ENCODE measurements around the gene IFT52.
"Not testable (repeated sequence)": the region's sequence is repeated elsewhere in the genome, so short reads cannot be mapped to it uniquely, and the experiment has no call there.

Gene IFT52

DNA sequence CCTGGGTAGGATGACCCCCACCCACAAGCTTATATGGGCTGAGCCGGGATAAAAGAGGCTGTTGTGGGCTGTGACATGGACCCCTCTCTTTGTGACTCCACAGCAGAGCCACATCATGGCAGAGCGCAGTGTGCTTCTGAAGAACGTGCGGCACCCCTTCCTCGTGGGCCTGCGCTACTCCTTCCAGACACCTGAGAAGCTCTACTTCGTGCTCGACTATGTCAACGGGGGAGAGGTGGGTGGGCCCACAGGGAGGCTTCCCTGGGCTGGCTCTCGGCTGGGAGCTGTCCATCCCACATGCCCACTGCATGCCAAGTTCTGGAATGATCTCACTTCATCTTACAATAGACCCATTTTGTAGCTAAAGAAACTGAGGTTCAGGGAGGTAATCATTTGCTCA, 21.5 kb upstream of the IFT52 start:
- no peak for DNase-seq

DNA sequence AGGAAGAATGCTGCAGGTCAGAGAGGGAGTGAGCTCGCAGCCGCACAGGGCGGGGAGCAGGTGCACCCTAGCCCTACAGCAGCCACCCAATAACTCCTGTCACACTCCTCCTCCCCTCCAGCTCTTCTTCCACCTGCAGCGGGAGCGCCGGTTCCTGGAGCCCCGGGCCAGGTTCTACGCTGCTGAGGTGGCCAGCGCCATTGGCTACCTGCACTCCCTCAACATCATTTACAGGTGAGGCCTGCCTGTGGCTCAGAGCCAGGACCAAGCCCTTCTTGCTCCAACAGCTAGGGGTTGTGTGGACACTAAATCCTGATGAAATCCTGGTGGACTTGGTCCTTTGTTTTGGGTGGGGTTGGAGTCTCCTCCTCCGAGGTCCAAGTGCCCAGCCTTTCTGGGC, 20.2 kb upstream of the IFT52 start:
- no peak for DNase-seq

DNA sequence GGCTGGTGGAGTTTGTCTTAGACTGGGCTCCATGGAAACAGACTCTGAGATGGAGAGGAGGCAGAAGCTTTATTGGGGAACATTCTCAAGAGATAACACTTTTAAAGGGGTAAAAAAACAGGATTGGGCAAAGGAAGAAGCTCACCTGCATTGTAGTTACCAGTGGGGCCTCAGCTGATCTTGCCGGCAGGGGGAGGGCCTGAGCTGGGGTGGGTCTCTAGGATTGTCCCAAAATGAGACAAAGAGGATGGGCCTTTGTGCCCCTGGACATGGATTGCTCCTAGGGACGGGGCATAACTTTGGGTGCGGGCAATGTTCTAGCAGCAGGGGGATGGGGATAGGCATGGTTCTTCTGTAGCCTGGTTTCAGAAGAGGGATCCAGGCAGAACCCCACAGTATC, 19.4 kb upstream of the IFT52 start:
- no peak for DNase-seq

DNA sequence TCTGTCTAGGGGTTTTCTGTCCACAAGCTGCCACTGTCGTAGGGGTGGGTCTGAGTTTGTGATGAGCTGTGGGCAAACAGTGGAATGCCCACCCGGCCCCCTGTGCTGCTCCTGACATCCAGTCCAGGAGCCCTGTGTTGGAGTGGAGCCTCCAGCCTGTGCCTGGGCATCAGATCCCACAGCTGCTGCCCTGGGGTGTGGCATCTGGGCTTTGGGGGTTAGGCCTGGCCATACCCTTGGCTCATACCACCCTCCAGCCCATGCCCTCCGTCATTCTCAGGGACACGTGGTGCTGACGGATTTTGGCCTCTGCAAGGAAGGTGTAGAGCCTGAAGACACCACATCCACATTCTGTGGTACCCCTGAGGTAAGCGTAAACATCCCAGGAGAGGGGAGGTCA, 19.0 kb upstream of the IFT52 start:
- DNase-seq: no peak

DNA sequence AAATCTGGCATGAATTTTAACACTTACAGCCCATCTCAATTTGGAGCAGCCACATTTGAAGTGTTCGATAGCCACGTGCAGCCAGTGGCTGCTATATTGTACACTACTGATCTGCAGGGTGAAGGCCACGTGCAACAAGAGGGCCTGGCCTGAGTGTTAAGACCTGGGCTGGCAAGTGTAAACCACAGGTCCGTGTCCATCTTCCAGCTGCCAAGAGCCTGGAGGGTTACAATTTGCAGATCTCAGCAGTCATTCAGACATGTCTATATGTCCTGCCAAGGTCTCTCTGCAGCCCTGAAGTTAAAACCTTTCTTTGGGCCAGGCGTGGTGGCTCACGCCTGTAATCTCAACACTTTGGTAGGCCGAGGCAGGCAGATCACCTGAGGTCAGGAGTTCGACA, 17.8 kb upstream of the IFT52 start:
- DNase-seq: no peak

DNA sequence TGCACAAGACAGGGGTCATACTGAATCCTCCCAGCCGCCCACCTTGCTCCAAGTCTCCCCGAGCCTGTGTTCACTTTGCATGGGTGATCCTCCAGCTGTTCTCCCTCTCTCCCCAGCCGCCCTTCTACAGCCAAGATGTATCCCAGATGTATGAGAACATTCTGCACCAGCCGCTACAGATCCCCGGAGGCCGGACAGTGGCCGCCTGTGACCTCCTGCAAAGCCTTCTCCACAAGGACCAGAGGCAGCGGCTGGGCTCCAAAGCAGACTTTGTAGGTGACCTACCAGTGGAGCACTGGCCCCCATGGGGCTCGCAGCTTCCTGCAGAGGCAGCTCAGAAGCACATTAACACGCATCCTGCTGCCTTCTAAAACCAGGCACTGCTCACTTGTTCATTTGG, 14.6 kb upstream of the IFT52 start:
- no peak for DNase-seq

DNA sequence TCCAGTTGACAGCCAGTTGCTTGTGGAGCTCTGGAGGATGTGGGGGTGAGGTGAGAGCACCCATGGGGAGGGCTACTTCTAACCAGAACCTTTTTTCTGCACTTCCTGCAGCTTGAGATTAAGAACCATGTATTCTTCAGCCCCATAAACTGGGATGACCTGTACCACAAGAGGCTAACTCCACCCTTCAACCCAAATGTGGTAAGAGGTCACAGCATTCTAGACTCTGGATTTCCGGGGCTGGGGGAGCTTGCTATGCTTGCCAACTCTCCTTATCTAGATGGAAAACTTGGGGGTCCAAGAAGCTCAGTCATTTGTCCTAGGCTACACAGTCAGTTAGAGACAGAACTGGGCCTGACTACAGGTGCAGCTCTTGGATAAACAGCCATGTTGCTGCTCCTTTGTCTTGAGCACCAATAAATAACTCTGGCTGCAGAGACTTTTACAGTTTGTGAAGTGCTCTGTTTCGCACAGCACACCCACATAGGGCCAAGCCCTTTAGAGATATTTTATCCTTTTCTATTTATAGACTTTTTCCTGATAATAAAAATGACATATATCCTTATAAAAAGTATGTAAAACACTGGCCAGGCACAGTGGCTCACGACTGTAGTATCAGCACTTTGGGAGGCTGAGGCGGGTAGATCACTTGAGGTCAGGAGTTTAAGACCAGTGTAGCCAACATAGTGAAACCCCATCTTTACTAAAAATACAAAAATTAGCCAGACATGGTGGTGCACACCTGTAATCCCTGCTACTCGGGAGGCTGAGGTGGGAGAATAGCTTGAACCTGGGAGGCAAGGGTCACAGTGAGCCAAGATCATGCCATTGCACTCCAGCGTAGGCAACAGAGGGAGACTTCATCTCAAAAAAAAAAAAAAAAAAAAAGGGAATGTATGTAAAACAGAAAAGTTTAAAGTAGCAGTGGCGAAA, 10.6 kb upstream of the IFT52 start:
- no peak for DNase-seq

DNA sequence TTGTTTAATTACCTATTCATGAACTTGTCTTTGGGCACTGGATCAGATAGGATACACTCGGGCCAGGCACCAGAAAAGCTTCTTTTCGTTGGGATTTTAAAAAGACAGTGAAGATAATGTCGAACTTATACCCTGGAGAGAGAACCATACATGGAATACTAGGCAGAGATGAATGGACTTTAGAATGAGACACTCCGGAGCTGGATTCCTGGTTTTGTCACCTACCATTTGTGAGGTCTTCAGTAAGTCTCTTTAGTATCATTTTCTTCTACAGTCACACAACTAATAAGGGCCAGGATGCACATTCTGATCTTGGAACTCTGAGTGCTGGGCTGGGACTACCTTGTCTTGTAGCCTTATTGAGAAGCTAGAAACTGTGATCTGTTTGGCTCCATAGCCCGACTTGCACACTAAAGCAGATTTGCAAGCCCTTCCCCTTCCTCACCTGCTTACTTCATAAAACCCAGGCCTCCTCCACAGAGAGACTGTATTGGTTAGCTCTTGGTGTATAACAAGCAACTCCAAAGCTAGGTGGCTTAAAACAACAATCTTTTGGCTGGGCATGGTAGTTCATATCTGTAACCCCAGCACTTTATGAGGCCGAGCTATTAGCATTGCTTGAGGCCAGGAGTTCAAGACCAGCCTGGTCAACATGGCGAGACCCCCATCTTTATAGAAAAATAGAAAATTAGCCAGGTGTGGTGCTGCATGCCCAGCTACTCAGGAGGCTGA, 7.4 kb upstream of the IFT52 start:
- no peak for DNase-seq

DNA sequence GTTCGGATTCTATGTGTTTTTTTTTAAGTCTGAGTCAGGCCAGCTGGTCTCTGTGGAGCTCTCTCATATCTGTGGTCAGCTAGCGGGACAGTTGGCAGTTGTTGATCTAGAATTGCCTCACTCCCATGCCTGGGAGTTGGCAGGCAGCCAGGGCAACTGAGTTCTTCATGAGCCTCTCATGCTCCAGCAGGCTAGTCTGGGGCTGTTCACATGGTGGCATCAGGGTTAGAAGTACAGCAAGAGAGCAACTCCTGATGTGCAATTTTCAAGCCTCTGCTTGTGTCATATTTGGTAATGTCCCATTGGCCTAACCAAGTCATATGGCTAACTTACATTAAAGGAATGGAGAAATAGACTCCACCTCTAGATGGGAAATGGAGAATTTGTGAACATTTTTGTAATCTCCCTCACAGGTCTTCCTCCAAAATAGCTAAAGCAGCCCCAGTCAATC, 6.7 kb upstream of the IFT52 start:
- no peak for DNase-seq

DNA sequence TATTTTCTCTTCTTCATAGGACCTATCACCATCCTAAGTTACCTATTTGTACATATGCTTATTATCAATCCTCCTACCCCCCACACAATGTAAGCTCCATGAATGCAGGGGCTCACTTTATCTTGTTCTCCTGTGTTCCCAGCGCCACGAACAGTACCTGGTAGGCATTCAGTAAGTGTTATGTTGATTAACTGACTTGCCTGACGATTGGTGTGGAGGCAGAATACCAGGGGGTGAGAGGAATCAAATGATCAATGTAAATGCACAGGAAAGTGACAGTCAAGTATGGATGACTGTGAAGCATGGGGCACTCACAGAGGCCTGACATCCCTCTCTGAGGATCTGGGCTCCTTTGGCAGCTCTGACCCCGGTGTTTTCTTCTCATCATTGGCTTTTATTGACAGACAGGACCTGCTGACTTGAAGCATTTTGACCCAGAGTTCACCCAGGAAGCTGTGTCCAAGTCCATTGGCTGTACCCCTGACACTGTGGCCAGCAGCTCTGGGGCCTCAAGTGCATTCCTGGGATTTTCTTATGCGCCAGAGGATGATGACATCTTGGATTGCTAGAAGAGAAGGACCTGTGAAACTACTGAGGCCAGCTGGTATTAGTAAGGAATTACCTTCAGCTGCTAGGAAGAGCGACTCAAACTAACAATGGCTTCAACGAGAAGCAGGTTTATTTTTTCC, 6.1 kb upstream of the IFT52 start:
- no peak for DNase-seq

DNA sequence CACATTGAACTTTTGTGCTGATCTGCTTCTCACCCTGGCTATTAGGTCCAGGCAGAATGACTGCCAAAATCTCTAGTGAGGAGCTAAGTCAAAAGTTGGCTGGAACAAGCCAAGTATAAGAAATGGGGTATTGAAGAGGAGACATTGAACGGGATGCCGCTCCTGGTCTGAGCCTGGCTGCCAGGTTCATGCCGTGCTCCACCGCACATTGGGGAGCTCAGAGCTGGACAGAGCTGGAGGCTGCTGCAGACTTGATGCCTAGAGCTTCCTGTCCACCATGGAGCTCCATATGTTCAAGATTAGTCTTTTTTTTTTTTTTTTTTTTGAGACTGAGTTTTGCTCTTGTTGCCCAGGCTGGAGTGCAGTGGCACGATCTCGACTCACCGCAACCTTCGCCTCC, 4.1 kb upstream of the IFT52 start:
- DNase-seq: no peak

DNA sequence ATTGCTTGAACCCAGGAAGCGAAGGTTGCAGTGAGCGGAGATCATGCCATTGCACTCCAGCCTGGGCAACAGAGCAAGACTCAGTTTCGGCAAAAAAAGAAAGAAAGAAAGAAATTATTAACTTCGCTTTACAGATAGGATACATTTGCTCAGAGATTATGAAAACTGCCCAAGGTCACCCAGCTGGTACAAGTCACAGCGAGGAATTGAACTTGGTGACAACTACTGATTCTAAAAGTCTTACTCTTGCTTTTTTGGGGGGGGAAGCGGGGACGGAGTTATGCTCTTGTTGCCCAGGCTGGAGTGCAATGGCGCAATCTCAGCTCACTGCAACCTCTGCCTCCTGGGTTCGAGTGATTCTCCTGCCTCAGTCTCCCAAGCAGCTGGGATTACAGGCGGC, 2.2 kb upstream of the IFT52 start:
- not testable (repeated sequence) for DNase-seq

DNA sequence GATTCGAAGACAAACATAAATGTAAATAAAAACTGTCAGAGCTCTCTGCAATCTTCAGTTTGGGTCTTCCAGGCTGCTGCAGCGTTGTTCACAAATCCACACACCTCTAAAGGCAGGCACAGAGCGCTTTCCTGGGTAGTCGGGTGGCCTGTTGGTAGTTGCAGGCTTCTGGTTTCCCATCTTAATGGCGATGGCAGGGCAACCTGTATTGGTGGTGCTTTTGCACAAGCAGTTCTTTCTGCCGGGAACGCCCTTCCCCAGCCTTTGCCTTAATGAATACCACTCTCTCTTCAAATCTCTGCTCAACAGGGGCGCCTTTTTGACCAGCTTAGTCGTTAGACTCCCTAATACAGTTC, 723 bp upstream of the IFT52 start:
- no peak for DNase-seq

DNA sequence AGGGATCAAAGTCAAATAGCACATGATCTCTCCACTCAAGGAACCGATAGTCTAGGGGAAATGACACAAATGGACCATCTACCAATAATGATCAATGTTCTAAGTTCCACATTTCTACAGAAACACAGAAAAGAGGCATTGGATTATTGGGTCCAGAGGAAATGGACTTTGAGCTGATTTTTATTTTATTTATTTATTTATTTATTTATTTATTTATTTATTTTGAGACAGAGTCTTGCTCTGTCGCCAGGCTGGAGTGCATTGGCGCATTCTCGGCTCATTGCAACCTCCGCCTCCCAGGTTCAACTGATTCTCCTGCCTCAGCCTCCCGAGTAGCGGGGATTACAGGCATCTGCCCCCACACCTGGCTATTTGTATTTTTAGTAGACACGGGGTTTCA, 11.2 kb downstream of the IFT52 start:
- not testable (repeated sequence) for DNase-seq

DNA sequence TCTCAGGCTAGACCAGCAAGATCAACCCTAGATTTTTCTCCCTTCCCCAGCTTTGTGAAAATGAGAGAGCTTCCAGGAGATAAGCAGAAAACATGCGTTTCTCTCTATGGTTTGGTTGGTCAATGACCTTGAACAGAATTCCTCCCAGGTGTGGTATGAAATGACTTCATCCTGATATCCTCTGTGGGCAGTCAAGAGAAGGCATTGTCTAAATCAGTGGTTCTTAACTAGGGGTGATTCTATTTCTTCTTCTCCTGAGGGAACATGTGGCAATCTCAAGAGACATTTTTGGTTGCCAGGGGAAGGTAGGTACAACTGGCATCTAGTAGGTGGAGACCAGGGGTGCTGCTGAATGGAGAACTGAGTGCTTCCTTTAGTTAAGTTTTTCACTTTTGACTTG, 12.4 kb downstream of the IFT52 start:
- no peak for DNase-seq

DNA sequence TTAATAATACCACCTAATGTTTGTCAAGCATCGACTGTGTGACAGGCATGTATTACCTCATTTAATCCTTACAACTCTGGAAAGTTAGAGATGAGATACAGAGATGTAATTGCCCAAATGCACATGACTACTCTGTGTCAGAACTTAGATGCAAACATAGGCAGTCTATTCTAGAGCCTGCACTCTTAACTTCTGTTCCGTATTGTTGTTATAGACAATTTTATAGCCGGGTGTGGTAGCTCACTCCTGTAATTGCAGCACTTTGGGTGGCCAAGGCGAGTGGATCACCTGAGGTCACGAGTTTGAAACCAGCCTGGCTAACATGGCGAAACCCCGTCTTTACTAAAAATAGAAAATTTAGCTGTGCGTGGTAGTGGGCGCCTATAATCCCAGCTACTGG, 15.0 kb downstream of the IFT52 start:
- no peak for DNase-seq

DNA sequence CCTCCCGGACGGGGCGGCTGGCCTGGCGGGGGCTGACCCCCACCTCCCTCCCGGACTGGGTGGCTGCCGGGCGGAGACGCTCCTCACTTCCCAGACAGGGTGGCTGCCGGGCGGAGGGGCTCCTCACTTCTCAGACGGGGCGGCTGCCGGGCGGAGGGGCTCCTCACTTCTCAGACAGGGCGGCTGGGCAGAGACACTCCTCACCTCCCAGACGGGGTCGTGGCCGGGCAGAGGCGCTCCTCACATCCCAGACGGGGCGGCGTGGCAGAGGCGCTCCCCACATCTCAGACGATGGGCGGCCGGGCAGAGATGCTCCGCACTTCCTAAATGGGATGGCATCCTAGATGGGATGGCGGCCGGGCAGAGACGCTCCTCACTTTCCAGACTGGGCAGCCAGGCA, 16.5 kb downstream of the IFT52 start:
- DNase-seq: not testable (repeated sequence)

DNA sequence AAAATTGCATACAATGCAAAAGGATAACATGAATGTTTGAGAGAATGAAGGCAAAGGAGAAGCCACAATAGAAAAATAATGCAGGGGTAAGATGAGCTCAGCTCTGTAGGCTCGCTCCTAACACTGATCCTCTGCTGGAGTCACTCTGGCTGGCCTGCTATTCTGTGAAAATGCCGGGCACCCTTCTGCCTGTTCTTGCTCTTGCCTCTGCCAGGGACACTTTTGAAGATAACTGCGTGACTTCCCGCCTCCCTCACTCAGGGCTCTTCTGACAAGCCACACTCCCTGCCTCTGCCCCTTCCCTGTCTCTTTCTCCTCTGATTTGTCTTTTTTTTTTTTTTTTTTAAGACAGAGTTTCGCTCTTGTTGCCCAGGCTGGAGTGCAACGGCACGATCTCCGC, 40.9 kb downstream of the IFT52 start:
- no peak for DNase-seq

DNA sequence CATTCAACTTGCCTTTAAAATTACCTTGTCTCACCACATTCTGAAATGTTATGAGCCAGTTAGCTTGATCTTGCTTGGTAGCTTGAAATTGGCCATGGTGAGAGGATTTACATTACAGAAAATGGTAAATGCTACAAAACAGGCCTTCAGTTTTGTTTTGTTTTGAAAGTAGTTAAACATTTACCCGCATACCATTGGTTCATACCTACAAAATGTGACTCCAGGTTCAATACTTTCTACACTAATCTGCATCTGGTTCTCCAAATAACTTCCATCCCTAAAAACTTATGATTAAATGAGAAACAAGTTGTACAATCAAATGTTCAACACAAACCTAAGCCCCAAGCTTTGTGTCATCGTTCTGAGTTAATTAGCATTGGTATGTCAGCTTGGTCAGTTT, 45.7 kb downstream of the IFT52 start:
- no peak for DNase-seq

DNA sequence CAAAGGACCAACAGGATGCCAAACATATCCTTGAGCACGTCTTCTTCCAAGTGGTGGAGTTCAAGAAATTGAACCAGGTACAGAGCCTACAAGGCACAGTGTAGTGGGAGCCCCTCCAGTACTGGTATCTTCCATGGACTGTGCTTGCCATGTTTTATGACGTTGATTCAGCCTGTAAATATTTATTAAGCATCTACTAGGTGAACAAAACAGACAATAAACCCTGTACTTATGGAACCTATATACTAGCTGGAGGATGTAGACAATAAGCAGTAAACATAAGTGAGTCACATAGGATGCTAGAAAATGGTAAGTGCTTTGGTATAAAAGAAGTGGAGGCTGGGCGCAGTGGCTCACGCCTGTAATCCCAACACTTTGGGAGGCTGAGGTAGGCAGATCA, 51.8 kb downstream of the IFT52 start:
- DNase-seq: no peak

DNA sequence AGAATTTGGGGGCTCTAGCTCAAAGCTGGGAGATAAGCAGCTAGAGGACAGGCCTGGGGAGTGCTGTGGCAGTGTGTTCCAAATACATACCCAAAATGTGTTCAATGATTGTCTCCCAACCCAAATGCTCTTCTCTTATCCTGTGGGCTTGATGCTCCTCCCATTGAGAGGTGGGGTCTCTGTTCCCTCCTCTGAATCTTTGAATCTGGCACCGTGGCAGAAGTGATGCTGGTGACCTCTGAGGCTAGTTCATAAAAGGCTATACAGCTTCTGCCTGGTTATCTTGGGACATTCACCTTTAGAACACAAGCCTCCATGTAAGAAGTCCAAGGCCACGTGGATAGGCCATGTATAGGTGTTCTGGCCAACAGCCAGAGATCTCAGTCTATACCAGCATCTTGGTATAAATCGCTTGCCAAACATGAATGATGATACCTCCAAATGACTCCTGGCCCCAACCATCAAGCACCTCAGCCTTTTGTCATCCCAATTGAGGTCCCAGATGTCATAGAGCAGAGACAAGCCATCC, 60.3 kb downstream of the IFT52 start:
- DNase-seq: no peak

DNA sequence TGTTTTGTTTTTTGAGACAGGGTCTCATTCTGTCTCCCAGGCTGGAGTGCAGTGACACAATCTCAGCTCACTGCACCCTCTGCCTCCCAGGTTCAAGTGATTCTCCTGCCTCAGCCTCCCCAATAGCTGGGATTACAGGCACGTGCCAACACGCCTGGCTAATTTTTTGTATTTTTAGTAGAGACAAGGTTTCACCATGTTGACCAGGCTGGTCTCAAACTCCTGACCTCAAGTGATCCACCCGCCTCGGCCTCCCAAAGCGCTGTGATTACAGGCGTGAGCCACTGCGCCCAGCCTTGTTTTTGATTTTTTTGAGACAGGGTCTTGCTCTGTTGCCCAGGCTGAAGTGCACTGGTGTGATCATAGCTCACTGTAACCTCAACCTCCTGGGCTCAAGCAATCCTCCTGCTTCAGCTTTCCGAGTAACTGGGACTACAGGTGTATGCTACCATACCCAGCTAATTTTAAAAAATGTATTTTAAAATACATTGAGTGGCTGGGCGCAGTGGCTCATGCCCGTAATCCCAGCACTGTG, 61.0 kb downstream of the IFT52 start:
- not testable (repeated sequence) for DNase-seq

DNA sequence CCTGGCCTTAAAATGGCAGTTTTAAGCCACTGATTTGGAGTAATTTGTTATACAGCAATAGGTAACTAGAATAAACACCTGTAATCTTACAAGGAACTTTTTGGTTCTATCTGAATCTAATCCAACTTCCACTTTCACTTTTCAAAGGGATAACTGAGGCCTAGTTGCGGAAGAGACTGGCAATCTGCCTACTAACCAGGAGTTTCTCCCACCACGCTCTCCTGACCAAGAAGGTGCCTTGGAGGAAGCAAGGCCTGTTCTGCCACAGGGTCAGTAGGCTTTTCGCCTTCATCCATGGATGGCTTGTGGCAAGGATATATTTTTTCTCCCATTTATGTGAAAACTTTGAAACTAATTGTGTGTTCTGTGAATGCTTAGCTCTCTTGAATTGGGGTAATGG, 63.2 kb downstream of the IFT52 start:
- no peak for DNase-seq
